Gastroesophageal sphincter (tissue), 4 donors: Measurements from ENCODE around the gene EGFL8. TPM values are rescaled to one million over a fixed set of nuclear protein-coding genes. Genes with fewer than 3 reads are reported as not detected.
A peak's percentile ranks its signal among the peaks of the same experiment; 100 is the strongest.

ENCODE experiments used
- ATAC-seq: fragments of 150-250 bp; one replicate; pipeline ENCODE4 v1.9.1; 2016; ENCODE audit warnings: mild to moderate bottlenecking, moderate library complexity
- H3K27ac ChIP-seq, 4 donors: fragments of 200-600 bp; sonication (generic) in 3 of 4; 1 replicate in 3 of 4; 2 replicates in 1 of 4; pipeline ENCODE4 v1.5.1; 2016 to 2019
- H3K27me3 ChIP-seq: fragments of 200-600 bp; sonication (generic); one replicate; pipeline ENCODE4 v1.5.1; 2019
- H3K36me3 ChIP-seq, 2 donors: fragments of 200-600 bp; sonication (generic); one replicate each; pipeline ENCODE4 v1.5.1; 2019; ENCODE audit warnings: control low read depth in 1 of 2
- H3K4me1 ChIP-seq, 3 donors: fragments of 200-600 bp; sonication (generic); 1 replicate in 2 of 3; 2 replicates in 1 of 3; pipeline ENCODE4 v1.5.1; 2016 to 2019; ENCODE audit warnings: control low read depth in 2 of 3
- H3K4me3 ChIP-seq, 2 donors: fragments of 200-600 bp; sonication (generic); one replicate each; pipeline ENCODE4 v1.5.1; 2019; ENCODE audit warnings: mild to moderate bottlenecking in 1 of 2, moderate library complexity in 1 of 2
- H3K9me3 ChIP-seq, 3 donors: fragments of 200-600 bp; sonication (generic); one replicate each; pipeline ENCODE4 v1.5.1; 2017 to 2019; ENCODE audit warnings: control low read depth in 2 of 3
- CTCF ChIP-seq, 4 experiments: fragments of 200-600 bp in 2 of 4; fragments of 450-650 bp in 2 of 4; sonication (generic) in 1 of 4; IDR thresholded peaks; one replicate each; pipeline ENCODE4 v1.5.1; 2017 to 2019; ENCODE audit warnings: antibody characterized with exemption in 4 of 4, mild to moderate bottlenecking in 2 of 4, moderate library complexity in 2 of 4
- EP300 ChIP-seq: sonication (generic); formaldehyde crosslinking; IDR thresholded peaks from one replicate; pipeline ENCODE4 v1.6.1; 2017; ENCODE audit warnings: antibody characterized with exemption, mild to moderate bottlenecking
- POLR2A ChIP-seq, 2 donors: fragments of 450-650 bp; IDR thresholded peaks; one replicate each; pipeline ENCODE4 v1.6.1; 2017; ENCODE audit warnings: antibody characterized with exemption in 2 of 2, mild to moderate bottlenecking in 2 of 2, moderate library complexity in 1 of 2
- POLR2AphosphoS5 ChIP-seq: sonication (generic); formaldehyde crosslinking; IDR thresholded peaks from one replicate; pipeline ENCODE4 v1.6.1; 2017; ENCODE audit warnings: antibody characterized with exemption
- WGBS, 2 donors: methylation state at CpG; one replicate each; pipeline ENCODE4 v1.1.5; 2018; ENCODE audit warnings: low coverage in 1 of 2; 5-methylcytosine and 5-hydroxymethylcytosine counted together
- total RNA-seq, 4 donors: library from RNA; depleted of rRNA; stranded (reverse); fragments of >200 nt; gene quantifications; one replicate each; pipeline ENCODE4 v1.1.0, GENCODE V29; 2016

Gene EGFL8
- total RNA-seq, 4 donors from 2014 or later: 5.0 to 15.1 (median 10.1) TPM

GRCh38 chr6:32179766-32180405 is 15.5 kb downstream of the EGFL8 start:
- Histone ChIP-seq H3K4me1 (peaks cover 0 to 75% (median 37%) of the 10 kb centered on the region in 3 donors), H3K9me3 (no peaks in the 10 kb centered on the region), H3K27me3 (no peaks in the 10 kb centered on the region), H3K36me3 (peaks cover 0 to 47% of the 10 kb centered on the region in 2 donors), H3K4me3 (peak overlapping the region in 1 of 2 donors; percentile 62), H3K27ac (peak overlapping the region in 3 of 4 donors; percentile 90 to 98 (median 97))
- ATAC-seq: no peak
- WGBS, 2 donors: 67% methylated on average over 5 to 8 of the region's 10 CpGs
- TF ChIP-seq POLR2AphosphoS5 (no peak), POLR2A (IDR thresholded peaks at IDR 0.05) (no peak), EP300 (no peak), CTCF (IDR thresholded peaks at IDR 0.05) (no peak)

GRCh38 chr6:32181148-32181702 is 16.8 kb downstream of the EGFL8 start:
- TF ChIP-seq POLR2A (IDR thresholded peaks at IDR 0.05): no peak
- TF ChIP-seq POLR2AphosphoS5: no peak
- no peak for TF ChIP-seq CTCF (IDR thresholded peaks at IDR 0.05)
- no peak for TF ChIP-seq EP300
- ATAC-seq: no peak
- WGBS, 2 donors: 85 to 87% methylated on average over 9 of the region's 15 CpGs
- no peak overlapping the region for H3K4me3 ChIP-seq
- H3K4me1 ChIP-seq: peaks cover 0 to 78% (median 36%) of the 10 kb centered on the region in 3 donors
- no peaks in the 10 kb centered on the region for H3K9me3 ChIP-seq
- peak overlapping the region in 2 of 4 donors; percentile 97 to 99 for H3K27ac ChIP-seq
- no peaks in the 10 kb centered on the region for H3K27me3 ChIP-seq
- H3K36me3 ChIP-seq: peaks cover 0 to 50% of the 10 kb centered on the region in 2 donors

GRCh38 chr6:32181915-32182529 is 17.6 kb downstream of the EGFL8 start:
- no peak for TF ChIP-seq POLR2AphosphoS5
- TF ChIP-seq EP300: no peak
- no peak for TF ChIP-seq CTCF (IDR thresholded peaks at IDR 0.05)
- no peak for TF ChIP-seq POLR2A (IDR thresholded peaks at IDR 0.05)
- Histone ChIP-seq H3K27me3 (no peaks in the 10 kb centered on the region), H3K27ac (peak overlapping the region in 3 of 4 donors; percentile 64 to 99 (median 97)), H3K4me1 (peaks cover 0 to 78% (median 37%) of the 10 kb centered on the region in 3 donors), H3K4me3 (no peak overlapping the region), H3K36me3 (peaks cover 0 to 58% of the 10 kb centered on the region in 2 donors), H3K9me3 (no peaks in the 10 kb centered on the region)
- WGBS, 2 donors: 79% methylated on average over 7 of the region's 10 CpGs; no CpG with 5 or more reads in 1 of the 2 donors
- ATAC-seq: no peak

- ATAC-seq: no peak
- Histone ChIP-seq H3K4me3 (no peak overlapping the region), H3K36me3 (peaks cover 0 to 64% of the 10 kb centered on the region in 2 donors), H3K9me3 (no peaks in the 10 kb centered on the region), H3K4me1 (peaks cover 0 to 80% (median 43%) of the 10 kb centered on the region in 3 donors), H3K27me3 (no peaks in the 10 kb centered on the region), H3K27ac (peak overlapping the region in 3 of 4 donors; percentile 64 to 99 (median 97))
- 69% methylated on average over 3 of the region's 10 CpGs; no CpG with 5 or more reads in 1 of the 2 donors for WGBS, 2 donors
- TF ChIP-seq CTCF (IDR thresholded peaks at IDR 0.05) (no peak), POLR2A (IDR thresholded peaks at IDR 0.05) (no peak), EP300 (no peak), POLR2AphosphoS5 (no peak)
Measured at GRCh38 chr6:32182555-32182981, 18.2 kb downstream of the EGFL8 start.
